Fibroblast of lung (primary cell): ENCODE results near the gene PKIG.

Experiments
- EZH2 ChIP-seq: IDR thresholded peaks from 2 replicates; pipeline ENCODE4 v1.5.1; 2012; ENCODE audit warnings: low read length, control low read depth, mild to moderate bottlenecking; ENCODE audit errors: missing control alignments
- TF ChIP-seq, protein P1 (sequence below), 2 donors: IDR thresholded peaks in 1 of 2; conservative IDR thresholded peaks in 1 of 2; 1 replicate in 1 of 2; 2 replicates in 1 of 2; pipeline ENCODE4 v1.5.1; 2011 to 2012; ENCODE audit warnings: low read length in 2 of 2, control low read depth in 1 of 2, inconsistent platforms in 1 of 2, low read depth in 1 of 2, mild to moderate bottlenecking in 1 of 2

DNA sequence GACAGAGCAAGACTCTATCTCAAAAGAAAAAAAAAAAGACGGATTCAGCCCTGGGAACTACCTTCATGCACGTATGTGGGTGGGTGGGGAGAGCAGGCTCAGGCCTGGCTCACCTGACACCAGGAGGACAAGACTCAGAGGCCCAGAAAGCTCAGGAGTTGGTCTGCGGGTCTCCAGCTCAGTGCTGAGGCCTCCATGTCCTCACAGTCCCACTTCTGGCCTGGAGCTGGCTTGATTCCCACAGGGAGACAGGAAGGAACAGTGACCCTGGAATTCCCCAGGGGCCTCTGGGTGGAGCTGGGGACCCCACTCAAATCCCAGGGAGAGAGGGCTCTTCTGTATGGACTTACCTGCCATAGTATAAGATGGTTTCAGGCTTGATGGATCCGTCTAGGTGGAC is 53.5 kb downstream of the PKIG start:
- TF ChIP-seq, protein P1, sequence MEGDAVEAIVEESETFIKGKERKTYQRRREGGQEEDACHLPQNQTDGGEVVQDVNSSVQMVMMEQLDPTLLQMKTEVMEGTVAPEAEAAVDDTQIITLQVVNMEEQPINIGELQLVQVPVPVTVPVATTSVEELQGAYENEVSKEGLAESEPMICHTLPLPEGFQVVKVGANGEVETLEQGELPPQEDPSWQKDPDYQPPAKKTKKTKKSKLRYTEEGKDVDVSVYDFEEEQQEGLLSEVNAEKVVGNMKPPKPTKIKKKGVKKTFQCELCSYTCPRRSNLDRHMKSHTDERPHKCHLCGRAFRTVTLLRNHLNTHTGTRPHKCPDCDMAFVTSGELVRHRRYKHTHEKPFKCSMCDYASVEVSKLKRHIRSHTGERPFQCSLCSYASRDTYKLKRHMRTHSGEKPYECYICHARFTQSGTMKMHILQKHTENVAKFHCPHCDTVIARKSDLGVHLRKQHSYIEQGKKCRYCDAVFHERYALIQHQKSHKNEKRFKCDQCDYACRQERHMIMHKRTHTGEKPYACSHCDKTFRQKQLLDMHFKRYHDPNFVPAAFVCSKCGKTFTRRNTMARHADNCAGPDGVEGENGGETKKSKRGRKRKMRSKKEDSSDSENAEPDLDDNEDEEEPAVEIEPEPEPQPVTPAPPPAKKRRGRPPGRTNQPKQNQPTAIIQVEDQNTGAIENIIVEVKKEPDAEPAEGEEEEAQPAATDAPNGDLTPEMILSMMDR (conservative IDR thresholded peaks at IDR 0.05 in 1 of 2, IDR thresholded peaks at IDR 0.05 in 1 of 2; ENCODE audit: low read depth in 1 of 2, low read length in 2 of 2), result no peak
- no peak for TF ChIP-seq EZH2
